Duodenal mucosa (tissue), 2 donors: ENCODE measurements around the gene DCAF12.

ENCODE experiments used
- H3K27ac ChIP-seq: one replicate; pipeline ENCODE4 v1.7.0; 2013; ENCODE audit warnings: low read depth, low read length
- H3K27me3 ChIP-seq, 2 donors: one replicate each; pipeline ENCODE4 v1.7.0; 2013; ENCODE audit warnings: low read length in 2 of 2, control low read depth in 1 of 2; ENCODE audit not compliant: insufficient read depth in 2 of 2, control insufficient read depth in 1 of 2
- H3K36me3 ChIP-seq, 2 donors: one replicate each; pipeline ENCODE4 v1.7.0; 2013; ENCODE audit warnings: low read length in 2 of 2, control low read depth in 1 of 2; ENCODE audit not compliant: insufficient read depth in 2 of 2, control insufficient read depth in 1 of 2
- H3K4me1 ChIP-seq, 2 donors: one replicate each; pipeline ENCODE4 v1.7.0; 2013; ENCODE audit warnings: low read length in 2 of 2, control low read depth in 1 of 2; ENCODE audit not compliant: insufficient read depth in 2 of 2, control insufficient read depth in 1 of 2
- H3K4me3 ChIP-seq, 2 donors: one replicate each; pipeline ENCODE4 v1.7.0; 2013; ENCODE audit warnings: low read length in 2 of 2, low read depth in 1 of 2
- H3K9ac ChIP-seq, 2 donors: one replicate each; pipeline ENCODE4 v1.7.0; 2013; ENCODE audit warnings: low read length in 2 of 2, low read depth in 1 of 2
- H3K9me3 ChIP-seq, 2 donors: one replicate each; pipeline ENCODE4 v1.7.0; 2013; ENCODE audit warnings: low read length in 2 of 2, control low read depth in 1 of 2; ENCODE audit not compliant: control insufficient read depth in 1 of 2

The DCAF12 gene

GRCh38 chr9:34126207-34127034 lies at the start of gene DCAF12:
DCAF12 (minus strand) TSS chr9:34126698; CDS start chr9:34126431, 267 bp downstream.
- Histone ChIP-seq H3K27me3 (no peaks in the 10 kb centered on the region), H3K4me3 (peak within 1 kb of the TSS; percentile 83 to 97), H3K4me1 (peaks cover 29 to 38% of the 10 kb centered on the region in 2 donors), H3K9ac (peak within 1 kb of the TSS; percentile 94 to 97), H3K9me3 (no peaks in the 10 kb centered on the region), H3K36me3 (peaks cover 2 to 18% of the 10 kb centered on the region in 2 donors), H3K27ac (peak within 1 kb of the TSS; percentile 85)

DNA sequence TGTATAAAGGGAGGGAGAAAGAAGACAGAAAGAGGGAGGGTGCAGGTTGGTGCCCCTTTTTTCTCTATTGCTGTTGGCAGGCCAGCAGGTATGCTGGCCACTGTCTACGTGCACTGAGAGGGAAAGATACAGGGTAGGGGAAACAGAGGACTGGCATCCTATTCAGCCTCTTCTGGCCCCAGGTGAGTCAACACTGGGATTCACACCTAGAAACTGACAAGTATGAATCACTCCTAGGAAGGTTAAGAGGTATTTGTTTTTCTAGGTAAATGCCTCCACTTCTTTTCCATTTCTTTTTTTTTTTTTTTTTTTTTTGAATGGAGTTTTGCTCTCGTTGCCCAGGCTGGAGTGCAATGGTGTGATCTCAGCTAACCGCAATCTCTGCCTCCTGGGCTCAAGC lies 49.6 kb upstream of the DCAF12 start:
- Histone ChIP-seq H3K9ac (no peak overlapping the region), H3K36me3 (no peaks in the 10 kb centered on the region), H3K9me3 (no peaks in the 10 kb centered on the region), H3K27ac (no peak overlapping the region), H3K4me3 (no peak overlapping the region), H3K27me3 (no peaks in the 10 kb centered on the region), H3K4me1 (no peaks in the 10 kb centered on the region)

- no peak overlapping the region for H3K27ac ChIP-seq
- H3K4me1 ChIP-seq = peaks cover 13 to 14% of the 10 kb centered on the region in 2 donors
- H3K4me3 ChIP-seq = no peak overlapping the region
Observed at GRCh38 chr9:34171753-34172535, 45.4 kb upstream of the DCAF12 start.

DNA sequence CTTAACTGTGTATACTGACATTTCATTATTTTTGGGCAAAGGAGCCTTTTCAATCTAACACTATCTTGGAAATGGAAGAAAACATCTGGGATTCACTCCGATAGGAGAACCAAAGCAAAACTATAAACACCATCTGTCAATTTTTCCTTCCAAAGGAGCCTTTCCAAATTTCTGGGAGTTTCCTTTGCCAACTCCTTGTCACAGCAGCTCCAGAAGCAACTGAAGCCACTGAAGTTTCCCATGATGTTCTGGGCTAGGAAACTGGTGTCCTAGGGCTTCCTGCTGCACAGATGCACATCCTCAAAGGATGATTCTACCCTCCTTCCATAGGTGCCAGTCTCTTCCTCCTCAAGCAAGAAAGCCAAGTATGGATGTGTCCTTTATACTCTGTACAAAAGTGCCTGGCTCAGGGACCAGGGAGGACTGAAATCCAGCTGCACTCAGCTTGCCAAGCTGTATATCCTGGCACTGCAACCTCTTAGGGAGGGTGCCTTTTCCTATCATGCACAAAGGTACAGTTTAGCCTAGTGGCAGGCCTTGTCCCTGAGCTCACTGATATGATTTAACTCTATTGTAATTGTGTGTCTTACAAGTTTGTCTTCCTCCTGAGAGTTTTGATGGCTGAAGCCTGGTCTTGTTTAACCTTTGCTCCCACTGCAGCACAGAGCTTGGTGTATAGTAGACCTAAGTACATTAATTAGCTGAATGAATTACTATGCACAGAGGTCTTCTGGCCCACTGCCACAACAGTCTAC lies 43.9 kb upstream of the DCAF12 start:
- no peaks in the 10 kb centered on the region for H3K27me3 ChIP-seq
- no peaks in the 10 kb centered on the region for H3K36me3 ChIP-seq
- H3K9ac ChIP-seq = no peak overlapping the region
- H3K4me3 ChIP-seq = no peak overlapping the region
- no peak overlapping the region for H3K27ac ChIP-seq
- H3K4me1 ChIP-seq = peaks cover 13 to 14% of the 10 kb centered on the region in 2 donors
- H3K9me3 ChIP-seq = no peaks in the 10 kb centered on the region

More at GRCh38 chr9:34171753-34172535, 45.4 kb upstream of the DCAF12 start:
- Histone ChIP-seq H3K9me3 (no peaks in the 10 kb centered on the region), H3K36me3 (no peaks in the 10 kb centered on the region), H3K27me3 (no peaks in the 10 kb centered on the region), H3K9ac (no peak overlapping the region)

GRCh38 chr9:34169125-34169524 lies 42.6 kb upstream of the DCAF12 start:
- H3K9ac ChIP-seq = no peak overlapping the region
- no peak overlapping the region for H3K4me3 ChIP-seq
- peaks cover 13 to 14% of the 10 kb centered on the region in 2 donors for H3K4me1 ChIP-seq
- H3K9me3 ChIP-seq = no peaks in the 10 kb centered on the region
- H3K36me3 ChIP-seq = no peaks in the 10 kb centered on the region
- no peaks in the 10 kb centered on the region for H3K27me3 ChIP-seq
- no peak overlapping the region for H3K27ac ChIP-seq

DNA sequence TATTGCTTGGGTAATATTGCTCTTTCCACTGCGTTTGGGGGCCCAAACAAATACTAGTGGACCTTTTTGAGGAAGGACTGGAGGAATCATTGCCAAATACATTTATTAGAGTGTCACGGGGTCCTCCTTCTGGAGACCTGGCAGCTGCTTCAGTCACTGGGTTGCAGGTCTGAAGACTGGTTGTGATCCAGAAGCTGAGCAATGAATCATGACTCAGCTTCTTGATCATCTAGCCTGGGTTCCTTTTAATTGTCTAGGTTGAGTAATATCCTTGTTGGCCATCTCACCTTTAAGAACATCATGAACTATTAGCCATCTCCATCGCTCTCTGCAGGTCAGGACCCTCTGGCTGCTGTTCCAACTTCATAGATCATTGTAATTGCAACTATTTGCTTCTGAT lies 36.9 kb upstream of the DCAF12 start:
- Histone ChIP-seq H3K4me3 (no peak overlapping the region), H3K9me3 (no peaks in the 10 kb centered on the region), H3K4me1 (peaks cover 0 to 2% of the 10 kb centered on the region in 2 donors), H3K36me3 (no peaks in the 10 kb centered on the region), H3K27ac (no peak overlapping the region), H3K9ac (no peak overlapping the region), H3K27me3 (no peaks in the 10 kb centered on the region)

GRCh38 chr9:34158362-34158869 lies 31.9 kb upstream of the DCAF12 start:
- Histone ChIP-seq H3K4me1 (peaks cover 0 to 2% of the 10 kb centered on the region in 2 donors), H3K4me3 (no peak overlapping the region), H3K27me3 (no peaks in the 10 kb centered on the region), H3K9ac (no peak overlapping the region), H3K9me3 (no peaks in the 10 kb centered on the region), H3K36me3 (no peaks in the 10 kb centered on the region), H3K27ac (no peak overlapping the region)

DNA sequence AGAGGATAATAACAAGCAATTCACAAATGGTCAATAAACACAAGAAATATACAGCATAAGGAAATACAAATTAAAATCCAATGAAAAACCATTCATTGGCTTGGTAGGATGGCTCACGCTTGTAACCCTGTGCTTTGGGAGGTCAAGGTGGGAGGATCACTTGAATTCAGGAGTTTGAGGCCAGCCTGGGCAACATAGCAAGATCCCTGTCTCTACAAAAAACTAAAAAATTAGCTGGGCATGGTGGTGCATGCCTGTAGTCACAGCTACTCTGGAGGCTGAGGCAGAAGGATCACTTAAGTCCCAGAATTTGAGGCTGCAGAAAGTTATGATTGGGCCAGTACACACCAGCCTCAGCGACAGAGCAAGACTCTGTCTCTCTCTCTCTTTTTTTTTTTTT lies 31.4 kb upstream of the DCAF12 start:
- no peaks in the 10 kb centered on the region for H3K36me3 ChIP-seq
- H3K4me1 ChIP-seq = peaks cover 0 to 2% of the 10 kb centered on the region in 2 donors
- H3K4me3 ChIP-seq = no peak overlapping the region
- H3K27ac ChIP-seq = no peak overlapping the region
- H3K9ac ChIP-seq = no peak overlapping the region
- no peaks in the 10 kb centered on the region for H3K27me3 ChIP-seq
- H3K9me3 ChIP-seq = no peaks in the 10 kb centered on the region

DNA sequence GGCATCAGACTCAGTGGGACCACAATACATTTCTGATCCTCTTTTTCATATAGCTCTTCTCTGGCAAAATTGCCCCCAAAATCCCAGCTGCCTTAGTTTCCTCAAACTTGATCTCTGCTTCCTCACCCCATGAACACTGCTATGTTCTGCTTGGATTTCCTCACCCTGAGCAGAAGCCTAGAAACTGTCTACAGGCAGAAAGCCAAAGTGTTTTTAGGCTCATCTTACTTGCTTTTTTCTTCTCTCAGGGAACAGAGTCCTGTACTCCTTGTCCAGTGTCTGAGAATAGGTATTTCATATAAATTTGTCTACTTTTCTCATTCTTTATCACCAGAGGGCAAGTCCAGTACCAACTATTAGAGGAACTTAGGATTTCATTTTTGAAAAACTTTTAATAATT lies 30.8 kb upstream of the DCAF12 start:
- Histone ChIP-seq H3K4me1 (peaks cover 0 to 2% of the 10 kb centered on the region in 2 donors), H3K9ac (no peak overlapping the region), H3K9me3 (no peaks in the 10 kb centered on the region), H3K27me3 (no peaks in the 10 kb centered on the region), H3K36me3 (no peaks in the 10 kb centered on the region), H3K27ac (no peak overlapping the region), H3K4me3 (no peak overlapping the region)
